ENCODE results near the gene C1orf216. TPM values are rescaled to one million over a fixed set of nuclear protein-coding genes. Genes with fewer than 3 reads are reported as not detected.

C1orf216 gene
- total RNA-seq, 1 experiment from 2014 or later, result 10.1 TPM

DNA sequence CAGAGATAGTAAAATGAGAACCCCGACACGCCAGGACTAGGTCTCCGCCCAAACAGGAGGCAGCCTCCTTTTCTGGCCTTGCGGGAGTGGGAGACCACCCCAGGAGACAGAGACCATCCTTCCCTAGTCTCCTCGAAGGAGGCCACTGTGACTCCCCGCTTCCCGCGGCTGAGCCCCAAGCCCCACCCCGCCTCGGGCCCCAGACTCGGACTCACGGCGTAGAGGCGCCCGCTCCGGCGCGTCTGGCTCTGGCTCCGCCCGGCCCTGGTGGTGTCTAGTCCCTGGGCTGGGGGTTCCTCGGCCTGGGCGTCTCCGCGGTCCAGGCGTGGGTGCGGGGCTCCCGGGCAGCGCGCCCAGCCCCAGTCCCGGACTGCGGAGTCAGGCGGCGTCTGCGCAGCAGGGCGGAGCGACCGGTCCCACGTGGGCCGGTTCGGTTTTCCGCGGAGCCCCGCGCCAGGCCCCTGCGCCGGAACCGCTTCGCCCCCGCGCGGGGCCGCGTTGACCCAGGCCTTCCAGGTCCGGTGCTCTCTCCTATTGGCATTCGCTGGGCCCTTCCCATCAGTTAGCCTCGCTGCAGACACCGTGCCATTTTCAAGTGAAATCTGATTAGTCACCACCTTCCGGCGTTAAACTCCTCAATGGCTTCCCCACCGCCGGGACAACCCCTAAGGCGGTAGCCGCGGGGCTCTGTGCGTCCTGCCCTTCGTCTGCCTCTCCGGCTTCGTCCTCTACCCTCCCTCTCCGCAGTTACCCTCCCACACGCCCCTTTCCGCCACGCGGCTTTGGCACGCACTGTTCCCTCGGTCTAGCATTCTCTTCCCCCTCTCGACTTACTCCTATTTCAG is at the start of gene C1orf216 (continued):
- TF ChIP-seq AFF4 (CRISPR knock-in tag; IDR thresholded peaks at IDR 0.05; ENCODE audit: borderline replicate concordance) (no peak), PREB (CRISPR knock-in tag; IDR thresholded peaks at IDR 0.05; ENCODE audit: borderline replicate concordance) (no peak), KAT7 (CRISPR knock-in tag; IDR thresholded peaks at IDR 0.05; ENCODE audit: borderline replicate concordance) (peak; percentile 39; the same call in 1 of the 2 replicates), TP53 (CRISPR knock-in tag; IDR thresholded peaks at IDR 0.05) (0 out of 2 replicates have a peak, but pooled peaks have one; percentile 36), ZNF263 (CRISPR knock-in tag; IDR thresholded peaks at IDR 0.05; ENCODE audit: low read depth) (no peak), IRF1 (CRISPR knock-in tag; IDR thresholded peaks at IDR 0.05) (0 out of 2 replicates have a peak, but pooled peaks have one; percentile 40), ELF4 (CRISPR knock-in tag; IDR thresholded peaks at IDR 0.05; ENCODE audit: low read depth) (peak; percentile 77; the same call in 1 of the 2 replicates), E2F1 (CRISPR knock-in tag; IDR thresholded peaks at IDR 0.05) (no peak; the same call in 1 of the 2 replicates), ZNF219 (CRISPR knock-in tag; IDR thresholded peaks at IDR 0.05; ENCODE audit: borderline replicate concordance) (no peak), RELA (CRISPR knock-in tag; IDR thresholded peaks at IDR 0.05; ENCODE audit: borderline replicate concordance) (peak; percentile 44; the same call in 1 of the 2 replicates), ZNF416 (CRISPR knock-in tag; IDR thresholded peaks at IDR 0.05) (no peak), MXD4 (CRISPR knock-in tag; IDR thresholded peaks at IDR 0.05; ENCODE audit: borderline replicate concordance) (no peak), NFE2L1 (CRISPR knock-in tag; IDR thresholded peaks at IDR 0.05) (peak; percentile 89; the same call in 1 of the 2 replicates), USF1 (CRISPR knock-in tag; IDR thresholded peaks at IDR 0.05) (no peak), ZNF671 (CRISPR knock-in tag; IDR thresholded peaks at IDR 0.05) (no peak; the same call in 1 of the 2 replicates)
- TF ChIP-seq, protein P1, sequence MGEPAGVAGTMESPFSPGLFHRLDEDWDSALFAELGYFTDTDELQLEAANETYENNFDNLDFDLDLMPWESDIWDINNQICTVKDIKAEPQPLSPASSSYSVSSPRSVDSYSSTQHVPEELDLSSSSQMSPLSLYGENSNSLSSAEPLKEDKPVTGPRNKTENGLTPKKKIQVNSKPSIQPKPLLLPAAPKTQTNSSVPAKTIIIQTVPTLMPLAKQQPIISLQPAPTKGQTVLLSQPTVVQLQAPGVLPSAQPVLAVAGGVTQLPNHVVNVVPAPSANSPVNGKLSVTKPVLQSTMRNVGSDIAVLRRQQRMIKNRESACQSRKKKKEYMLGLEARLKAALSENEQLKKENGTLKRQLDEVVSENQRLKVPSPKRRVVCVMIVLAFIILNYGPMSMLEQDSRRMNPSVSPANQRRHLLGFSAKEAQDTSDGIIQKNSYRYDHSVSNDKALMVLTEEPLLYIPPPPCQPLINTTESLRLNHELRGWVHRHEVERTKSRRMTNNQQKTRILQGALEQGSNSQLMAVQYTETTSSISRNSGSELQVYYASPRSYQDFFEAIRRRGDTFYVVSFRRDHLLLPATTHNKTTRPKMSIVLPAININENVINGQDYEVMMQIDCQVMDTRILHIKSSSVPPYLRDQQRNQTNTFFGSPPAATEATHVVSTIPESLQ (CRISPR knock-in tag; IDR thresholded peaks at IDR 0.05), result no peak
- TF ChIP-seq, protein P2, sequence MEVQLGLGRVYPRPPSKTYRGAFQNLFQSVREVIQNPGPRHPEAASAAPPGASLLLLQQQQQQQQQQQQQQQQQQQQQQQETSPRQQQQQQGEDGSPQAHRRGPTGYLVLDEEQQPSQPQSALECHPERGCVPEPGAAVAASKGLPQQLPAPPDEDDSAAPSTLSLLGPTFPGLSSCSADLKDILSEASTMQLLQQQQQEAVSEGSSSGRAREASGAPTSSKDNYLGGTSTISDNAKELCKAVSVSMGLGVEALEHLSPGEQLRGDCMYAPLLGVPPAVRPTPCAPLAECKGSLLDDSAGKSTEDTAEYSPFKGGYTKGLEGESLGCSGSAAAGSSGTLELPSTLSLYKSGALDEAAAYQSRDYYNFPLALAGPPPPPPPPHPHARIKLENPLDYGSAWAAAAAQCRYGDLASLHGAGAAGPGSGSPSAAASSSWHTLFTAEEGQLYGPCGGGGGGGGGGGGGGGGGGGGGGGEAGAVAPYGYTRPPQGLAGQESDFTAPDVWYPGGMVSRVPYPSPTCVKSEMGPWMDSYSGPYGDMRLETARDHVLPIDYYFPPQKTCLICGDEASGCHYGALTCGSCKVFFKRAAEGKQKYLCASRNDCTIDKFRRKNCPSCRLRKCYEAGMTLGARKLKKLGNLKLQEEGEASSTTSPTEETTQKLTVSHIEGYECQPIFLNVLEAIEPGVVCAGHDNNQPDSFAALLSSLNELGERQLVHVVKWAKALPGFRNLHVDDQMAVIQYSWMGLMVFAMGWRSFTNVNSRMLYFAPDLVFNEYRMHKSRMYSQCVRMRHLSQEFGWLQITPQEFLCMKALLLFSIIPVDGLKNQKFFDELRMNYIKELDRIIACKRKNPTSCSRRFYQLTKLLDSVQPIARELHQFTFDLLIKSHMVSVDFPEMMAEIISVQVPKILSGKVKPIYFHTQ (CRISPR knock-in tag; IDR thresholded peaks at IDR 0.05), result no peak
- TF ChIP-seq, protein P3, sequence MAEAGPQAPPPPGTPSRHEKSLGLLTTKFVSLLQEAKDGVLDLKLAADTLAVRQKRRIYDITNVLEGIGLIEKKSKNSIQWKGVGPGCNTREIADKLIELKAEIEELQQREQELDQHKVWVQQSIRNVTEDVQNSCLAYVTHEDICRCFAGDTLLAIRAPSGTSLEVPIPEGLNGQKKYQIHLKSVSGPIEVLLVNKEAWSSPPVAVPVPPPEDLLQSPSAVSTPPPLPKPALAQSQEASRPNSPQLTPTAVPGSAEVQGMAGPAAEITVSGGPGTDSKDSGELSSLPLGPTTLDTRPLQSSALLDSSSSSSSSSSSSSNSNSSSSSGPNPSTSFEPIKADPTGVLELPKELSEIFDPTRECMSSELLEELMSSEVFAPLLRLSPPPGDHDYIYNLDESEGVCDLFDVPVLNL (CRISPR knock-in tag; IDR thresholded peaks at IDR 0.05; ENCODE audit: borderline replicate concordance, low read depth), result no peak
- TF ChIP-seq, protein P4, sequence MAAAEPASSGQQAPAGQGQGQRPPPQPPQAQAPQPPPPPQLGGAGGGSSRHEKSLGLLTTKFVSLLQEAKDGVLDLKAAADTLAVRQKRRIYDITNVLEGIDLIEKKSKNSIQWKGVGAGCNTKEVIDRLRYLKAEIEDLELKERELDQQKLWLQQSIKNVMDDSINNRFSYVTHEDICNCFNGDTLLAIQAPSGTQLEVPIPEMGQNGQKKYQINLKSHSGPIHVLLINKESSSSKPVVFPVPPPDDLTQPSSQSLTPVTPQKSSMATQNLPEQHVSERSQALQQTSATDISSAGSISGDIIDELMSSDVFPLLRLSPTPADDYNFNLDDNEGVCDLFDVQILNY (CRISPR knock-in tag; IDR thresholded peaks at IDR 0.05), result no peak
- TF ChIP-seq, protein P5, sequence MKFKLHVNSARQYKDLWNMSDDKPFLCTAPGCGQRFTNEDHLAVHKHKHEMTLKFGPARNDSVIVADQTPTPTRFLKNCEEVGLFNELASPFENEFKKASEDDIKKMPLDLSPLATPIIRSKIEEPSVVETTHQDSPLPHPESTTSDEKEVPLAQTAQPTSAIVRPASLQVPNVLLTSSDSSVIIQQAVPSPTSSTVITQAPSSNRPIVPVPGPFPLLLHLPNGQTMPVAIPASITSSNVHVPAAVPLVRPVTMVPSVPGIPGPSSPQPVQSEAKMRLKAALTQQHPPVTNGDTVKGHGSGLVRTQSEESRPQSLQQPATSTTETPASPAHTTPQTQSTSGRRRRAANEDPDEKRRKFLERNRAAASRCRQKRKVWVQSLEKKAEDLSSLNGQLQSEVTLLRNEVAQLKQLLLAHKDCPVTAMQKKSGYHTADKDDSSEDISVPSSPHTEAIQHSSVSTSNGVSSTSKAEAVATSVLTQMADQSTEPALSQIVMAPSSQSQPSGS (CRISPR knock-in tag; IDR thresholded peaks at IDR 0.05; ENCODE audit: borderline replicate concordance, low read depth), result no peak

All from WTC11 (cell line).